GM19397 (cell line): ENCODE results near the gene IPO9.
"Not testable (repeated sequence)": the region's sequence is repeated elsewhere in the genome, so short reads cannot be mapped to it uniquely, and the experiment has no call there.

Experiments used
- ATAC-seq: cut with Tn5 transposase; IDR thresholded peaks from one replicate; pipeline ENCODE4 v1.9.1; 2021; ENCODE audit warnings: mild to moderate bottlenecking, moderate library complexity; ENCODE audit not compliant: unreplicated experiment

IPO9 gene

GRCh38 chr1:201900476-201900875 lies 71.5 kb downstream of the IPO9 start:
- no peak for ATAC-seq

GRCh38 chr1:201901036-201901435 lies 72.1 kb downstream of the IPO9 start:
- ATAC-seq: not testable (repeated sequence)

GRCh38 chr1:201902198-201902597 lies 73.2 kb downstream of the IPO9 start:
- ATAC-seq: no peak

- ATAC-seq: no peak
These were observed 74.2 kb downstream of the IPO9 start for GRCh38 chr1:201903135-201903534.

- no peak for ATAC-seq
These were observed 75.6 kb downstream of the IPO9 start for GRCh38 chr1:201904579-201904978.

- ATAC-seq: no peak
These were observed 76.4 kb downstream of the IPO9 start for GRCh38 chr1:201905234-201905890.

GRCh38 chr1:201906336-201906735 lies 77.4 kb downstream of the IPO9 start:
- no peak for ATAC-seq

- no peak for ATAC-seq
These were observed 78.7 kb downstream of the IPO9 start for GRCh38 chr1:201907621-201908020.

GRCh38 chr1:201911826-201912571 lies 83.0 kb downstream of the IPO9 start:
- no peak for ATAC-seq

- ATAC-seq: no peak
These were observed 83.9 kb downstream of the IPO9 start for GRCh38 chr1:201912832-201913231.

- no peak for ATAC-seq
These were observed 85.7 kb downstream of the IPO9 start for GRCh38 chr1:201914456-201915235.

- ATAC-seq: no peak
These were observed 87.8 kb downstream of the IPO9 start for GRCh38 chr1:201916649-201917249.

GRCh38 chr1:201917362-201918033 lies 88.5 kb downstream of the IPO9 start:
- ATAC-seq: no peak

- no peak for ATAC-seq
These were observed 89.4 kb downstream of the IPO9 start for GRCh38 chr1:201918343-201918742.

- no peak for ATAC-seq
These were observed 93.1 kb downstream of the IPO9 start for GRCh38 chr1:201921952-201922558.

- ATAC-seq: no peak
These were observed 96.3 kb downstream of the IPO9 start for GRCh38 chr1:201925301-201925567.

- ATAC-seq: no peak
These were observed 97.2 kb downstream of the IPO9 start for GRCh38 chr1:201925981-201926645.

- ATAC-seq: no peak
These were observed 99.3 kb downstream of the IPO9 start for GRCh38 chr1:201928266-201928665.

GRCh38 chr1:201930137-201930536 lies 101.2 kb downstream of the IPO9 start:
- ATAC-seq: no peak

GRCh38 chr1:201930803-201931202 lies 101.8 kb downstream of the IPO9 start:
- no peak for ATAC-seq
